AG04449 (cell line): Measurements from ENCODE around the gene GNAI2.

Experiments
- CTCF ChIA-PET: fragments of 350-600 bp; formaldehyde crosslinking; extraction: SDS; loops from one replicate; lab custom pipeline; 2021; ENCODE audit warnings: antibody characterized with exemption; lab: Yijun Ruan, JAX
- POLR2A ChIA-PET: fragments of 400-600, 350-600 bp; formaldehyde crosslinking; extraction: SDS; loops from one replicate; lab custom pipeline; 2020; ENCODE audit warnings: antibody characterized with exemption, inconsistent platforms; lab: Yijun Ruan, JAX
- DNase-seq: peaks from one replicate; pipeline ENCODE4 v3.0.0-alpha.2; 2010; ENCODE audit warnings: low read depth, low spot score
- H3K4me3 ChIP-seq: 2 replicates; pipeline ENCODE4 v1.5.1; 2011; ENCODE audit warnings: low read depth, mild to moderate bottlenecking, control low read depth, low read length
- CTCF ChIP-seq: IDR thresholded peaks from one replicate; pipeline ENCODE4 v1.5.1; 2011; ENCODE audit warnings: mild to moderate bottlenecking, moderate library complexity, low read length, control low read depth, inconsistent platforms; ENCODE audit not compliant: insufficient read depth; ENCODE audit errors: missing control alignments

The GNAI2 gene

DNA sequence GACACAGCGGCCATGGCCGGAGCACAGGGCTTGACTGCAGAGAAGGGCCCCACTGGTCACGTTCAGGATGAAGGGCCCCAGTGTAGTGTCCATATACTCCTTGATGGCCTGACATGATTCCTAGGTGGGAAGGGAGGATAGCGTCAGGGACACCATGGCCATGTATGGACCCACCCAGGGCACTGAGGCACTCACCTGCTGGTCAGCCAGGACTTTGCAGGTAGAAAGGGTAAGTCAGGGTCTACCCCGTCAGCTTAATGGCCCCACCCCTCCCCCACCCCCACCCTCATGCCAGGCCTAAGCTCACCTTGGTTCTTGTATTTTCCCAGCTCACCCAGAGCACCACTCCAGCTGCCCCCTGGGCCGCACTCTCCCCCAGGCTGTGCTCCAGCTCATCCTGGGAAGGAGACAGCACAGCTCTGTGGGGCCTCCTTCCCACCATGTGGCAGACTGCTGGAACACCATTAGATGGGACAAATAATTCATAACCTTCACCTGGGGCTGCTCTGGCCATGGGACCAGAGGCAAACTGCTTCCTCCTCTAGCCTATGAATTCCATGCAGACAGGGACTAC, 64.8 kb downstream of the GNAI2 start:
- CTCF ChIA-PET, result no interaction called here
- no peak for TF ChIP-seq CTCF
- POLR2A ChIA-PET, result no interaction called here
- no peak for DNase-seq
- no peak overlapping the region for H3K4me3 ChIP-seq

DNA sequence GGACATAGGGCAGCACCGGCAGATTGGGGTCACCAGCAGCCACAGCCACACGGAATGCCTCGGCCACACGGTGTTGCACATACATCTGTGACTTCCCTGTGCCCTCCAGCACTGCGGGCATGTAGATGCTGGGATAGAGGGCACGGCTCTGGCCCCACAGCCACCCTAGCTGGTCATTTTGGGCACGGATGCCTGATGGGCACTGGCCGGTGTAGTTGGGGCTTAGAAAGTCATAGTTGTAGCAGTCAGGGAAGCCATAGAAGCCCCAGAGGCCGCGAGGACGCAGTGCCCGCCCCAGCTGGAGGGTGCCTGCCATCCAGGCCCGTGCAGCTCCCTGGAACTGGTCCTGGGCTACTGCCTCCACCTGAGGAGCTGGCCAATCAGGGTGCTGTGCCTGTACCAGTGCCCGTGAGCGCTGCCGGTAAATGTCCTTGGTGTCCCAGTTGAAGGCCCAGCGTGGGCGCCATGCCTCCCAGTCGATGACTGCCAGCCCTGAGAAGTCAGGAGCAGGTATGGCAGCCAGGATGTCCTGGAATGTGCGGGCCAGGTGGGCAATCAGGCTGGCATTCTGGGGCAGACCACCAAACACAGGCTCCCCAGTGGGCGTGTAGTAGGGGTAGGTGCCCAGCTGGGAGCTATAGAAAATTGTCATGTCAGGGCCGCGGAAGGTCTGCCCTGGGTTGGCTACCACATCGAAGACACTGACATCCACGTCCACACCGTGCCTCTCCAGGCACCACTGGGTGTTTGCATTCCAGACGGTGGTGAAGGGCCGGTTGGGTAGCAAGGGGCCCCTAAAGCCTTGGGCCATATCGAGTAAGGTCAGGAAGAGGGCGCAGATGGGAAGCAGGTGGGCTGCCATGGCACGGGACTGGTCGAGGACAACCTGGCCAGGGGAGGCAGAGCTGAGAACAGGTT, 66.3 kb downstream of the GNAI2 start:
- DNase-seq, result no peak
- no peak for TF ChIP-seq CTCF
- ChIA-PET CTCF (interaction anchor here (1.3 to 1.6 kb wide), 2 partner anchors 13 to 22 kb away, joined by 3 to 4 read pairs; no protein-coding TSS in a partner anchor), POLR2A (no interaction called here)
- no peak overlapping the region for H3K4me3 ChIP-seq

- TF ChIP-seq CTCF, result no peak
- CTCF ChIA-PET, result interaction anchor here (1.3 to 1.6 kb wide), 2 partner anchors 12 to 21 kb away, joined by 3 to 4 read pairs; no protein-coding TSS in a partner anchor
- H3K4me3 ChIP-seq, result no peak within 1 kb of the TSS
- POLR2A ChIA-PET, result no interaction called here
- DNase-seq, result no peak
These were observed 67.2 kb downstream of the GNAI2 start, which contains the start of gene HYAL1 for GRCh38 chr3:50303013-50303815. TSS of gene HYAL1 (minus strand) at chr3:50303574. CDS start at chr3:50302956, 618 bp downstream.

GRCh38 chr3:50304601-50305000, 68.6 kb downstream of the GNAI2 start:
- CTCF ChIA-PET, result no interaction called here
- no peak for DNase-seq
- no peak for TF ChIP-seq CTCF
- POLR2A ChIA-PET, result no interaction called here
- H3K4me3 ChIP-seq, result no peak overlapping the region
